ENCODE measurements around the gene WDFY4.

Gene WDFY4

DNA sequence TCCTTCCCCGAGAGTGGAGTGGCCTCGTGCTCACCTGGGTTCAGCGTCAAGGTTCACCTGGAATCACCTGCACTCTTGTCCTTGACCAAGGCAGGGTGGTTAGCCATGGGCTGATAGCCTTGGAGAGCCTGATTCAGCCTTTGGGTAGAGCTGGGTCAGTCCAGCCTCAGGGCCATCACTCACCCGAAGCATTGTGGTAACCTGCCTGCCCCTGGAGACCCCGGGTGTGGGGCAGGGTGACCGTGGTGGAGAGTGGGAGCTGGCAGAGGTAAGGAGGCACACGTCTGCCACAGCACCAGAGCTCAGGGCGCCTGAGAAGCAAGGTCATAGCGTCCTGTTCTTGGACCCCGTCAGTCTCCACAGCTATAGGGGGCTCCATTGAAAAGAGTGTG lies 27.8 kb upstream of the WDFY4 start:
- DNase-seq: no peak

DNA sequence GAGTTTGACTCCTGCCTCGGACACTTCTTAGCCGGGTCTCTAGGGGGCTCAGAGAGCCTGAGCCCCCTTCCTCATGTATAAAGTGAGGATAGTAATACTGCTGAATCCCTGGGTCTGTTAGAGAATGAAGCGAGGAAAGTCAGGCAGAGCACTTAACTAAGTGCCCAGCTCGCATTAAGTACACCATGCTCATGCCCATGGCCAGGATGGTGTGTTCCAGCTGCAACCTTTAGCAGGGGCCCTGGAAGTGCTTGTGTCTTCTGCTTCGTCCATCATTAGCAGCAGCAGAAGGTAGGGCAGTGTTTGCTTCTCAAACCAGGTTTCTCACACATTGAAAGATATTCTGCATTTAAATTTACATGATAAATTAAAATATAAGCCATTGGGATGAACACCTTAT lies 27.3 kb upstream of the WDFY4 start:
- no peak for DNase-seq

- DNase-seq: no peak
These were observed 26.3 kb upstream of the WDFY4 start for GRCh38 chr10:48658243-48658974.

DNA sequence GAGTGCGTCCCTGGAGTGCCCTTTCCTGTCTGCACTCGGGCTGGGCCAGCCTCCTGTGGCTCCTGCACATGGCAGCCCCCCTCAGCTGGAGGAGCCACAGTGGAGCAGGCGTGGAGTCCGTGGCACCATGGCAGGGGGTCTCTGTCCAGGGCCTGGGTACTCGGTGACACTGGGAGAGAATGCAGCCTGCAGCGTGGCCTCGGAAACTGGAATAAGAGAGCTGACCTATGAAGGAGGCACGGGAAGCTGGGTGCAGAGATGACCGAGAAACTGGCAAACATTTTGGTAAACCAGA lies 25.8 kb upstream of the WDFY4 start:
- DNase-seq: no peak

GRCh38 chr10:48659790-48660189 lies 24.9 kb upstream of the WDFY4 start:
- no peak for DNase-seq

DNA sequence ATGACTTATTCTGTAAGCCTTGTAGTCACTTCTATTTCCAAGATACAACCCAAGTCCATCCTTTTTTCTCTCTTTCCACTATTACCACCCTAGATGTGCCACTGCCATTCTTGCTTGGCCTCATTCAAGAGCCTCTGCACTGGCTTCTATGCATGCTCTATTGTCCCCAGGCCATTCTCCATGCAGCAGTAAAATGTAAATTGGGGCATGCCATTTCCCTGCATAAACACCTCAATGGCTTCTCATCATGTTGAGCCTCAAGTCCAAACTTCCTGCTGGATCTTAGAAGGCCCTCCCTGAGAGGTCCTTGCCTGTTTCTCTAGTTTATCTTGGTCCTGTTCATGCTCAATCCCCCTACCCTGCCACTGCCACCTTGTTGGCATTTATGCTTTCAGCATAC lies 23.2 kb upstream of the WDFY4 start:
- no peak for DNase-seq

GRCh38 chr10:48667960-48668590 lies 16.6 kb upstream of the WDFY4 start:
- no peak for DNase-seq

DNA sequence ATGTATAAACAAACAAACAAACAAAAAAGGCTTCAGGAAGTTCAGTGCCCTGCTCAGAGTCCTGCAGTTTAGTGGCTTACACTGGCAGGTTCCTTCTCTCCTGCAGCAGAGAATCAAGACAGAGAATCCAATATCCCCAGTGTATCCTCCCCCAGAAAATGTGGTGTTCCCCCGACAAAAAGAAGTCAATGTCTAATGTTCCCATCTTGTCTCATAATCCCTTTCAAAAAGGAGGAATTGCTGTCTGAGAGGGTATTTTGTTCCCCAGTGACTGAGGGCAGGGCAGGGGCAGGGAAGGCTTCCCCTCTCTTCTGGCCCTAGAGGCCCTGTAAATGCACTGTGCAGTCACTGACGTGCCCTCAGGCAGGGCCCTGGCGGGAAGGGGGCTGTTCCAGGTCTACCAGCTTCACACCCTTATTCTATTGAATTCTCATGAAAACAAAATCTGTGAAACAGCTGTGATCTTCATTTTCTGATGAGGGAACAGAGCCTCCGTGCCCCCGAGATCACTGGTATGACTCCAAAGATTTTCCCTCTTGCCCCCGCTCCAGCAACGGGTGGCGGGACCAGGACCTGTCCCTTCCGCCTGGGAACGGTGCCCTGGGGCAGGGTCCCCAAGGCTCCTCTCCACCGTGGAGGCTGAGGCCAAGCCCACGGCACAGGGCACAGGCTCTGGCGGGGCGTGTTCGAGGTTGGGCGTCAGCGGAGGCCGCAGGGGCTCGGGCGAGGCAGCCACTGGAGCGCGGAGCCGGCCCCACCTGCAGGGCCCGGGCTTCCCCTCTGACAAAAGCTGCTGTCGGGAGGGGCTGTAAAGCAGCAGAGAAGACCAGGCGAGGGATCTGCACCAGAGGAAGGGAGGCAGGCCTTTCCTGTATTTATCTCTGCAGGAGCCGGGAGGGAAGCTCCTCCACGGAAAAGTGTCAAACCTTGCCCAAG lies 13.4 kb upstream of the WDFY4 start:
- DNase-seq: no peak

DNA sequence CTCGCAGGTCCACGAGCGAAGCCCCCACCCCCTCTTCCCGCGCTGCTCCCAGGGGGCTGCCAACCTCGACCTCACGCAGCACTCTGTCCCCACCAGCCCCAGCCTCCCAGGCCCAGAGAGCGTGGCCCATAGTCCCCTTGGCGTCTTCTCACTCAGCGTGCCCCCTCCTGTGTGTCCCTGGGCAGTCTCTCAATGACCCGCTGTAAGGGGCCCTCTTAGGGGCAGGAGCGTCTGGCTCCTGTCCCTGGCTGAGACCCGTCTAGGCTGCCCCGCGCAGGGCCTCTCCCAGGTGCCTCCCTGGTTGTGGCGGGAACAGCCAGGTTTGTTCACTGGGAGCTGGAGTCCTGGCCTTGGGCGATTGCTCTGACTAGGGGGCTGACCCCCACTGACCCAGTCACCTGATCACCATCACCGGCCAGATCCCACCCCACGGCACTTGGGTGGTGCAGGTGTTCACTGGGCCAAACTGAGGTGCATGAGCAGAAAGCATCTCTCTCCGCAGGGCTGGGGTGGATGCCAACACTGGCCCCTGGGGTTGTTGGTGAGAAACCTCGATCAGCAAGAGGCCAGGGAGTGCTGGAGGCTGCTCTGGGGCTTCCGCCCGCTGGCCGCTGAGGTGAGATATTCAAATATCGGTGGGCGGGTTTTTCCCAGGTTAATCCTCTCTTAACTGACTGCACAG lies 12.6 kb upstream of the WDFY4 start:
- no peak for DNase-seq

DNA sequence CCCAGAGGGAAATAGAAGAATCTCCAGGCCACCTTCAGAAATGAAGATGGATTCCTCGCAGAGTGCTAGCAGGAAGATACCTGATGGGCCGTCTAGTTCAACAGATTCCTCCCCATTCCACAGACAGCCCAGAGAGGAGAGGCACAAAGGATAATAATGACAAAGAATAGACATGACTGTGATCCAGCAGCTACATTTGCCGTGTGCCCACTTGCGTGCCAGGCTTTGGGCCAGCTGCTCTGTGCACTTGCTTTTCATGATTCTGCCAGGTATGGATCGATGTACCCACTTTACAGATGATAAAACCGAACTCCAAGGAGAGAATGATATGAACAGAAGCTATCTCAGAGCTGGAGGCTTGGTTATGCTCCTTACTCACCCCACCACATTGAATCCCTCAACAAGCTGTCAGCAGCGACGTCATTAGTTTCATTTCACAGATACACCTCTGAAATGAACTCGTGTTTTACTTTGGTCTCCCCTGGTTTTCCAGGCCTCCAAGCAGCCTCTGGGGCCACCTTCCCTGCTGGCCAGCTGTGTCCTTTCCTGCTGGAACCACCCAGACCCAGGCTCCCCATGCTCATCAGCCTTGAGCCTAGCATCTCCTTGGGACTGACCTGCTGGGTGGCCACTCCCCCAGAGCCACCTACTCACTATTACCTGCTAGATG lies 11.9 kb upstream of the WDFY4 start:
- DNase-seq: no peak

DNA sequence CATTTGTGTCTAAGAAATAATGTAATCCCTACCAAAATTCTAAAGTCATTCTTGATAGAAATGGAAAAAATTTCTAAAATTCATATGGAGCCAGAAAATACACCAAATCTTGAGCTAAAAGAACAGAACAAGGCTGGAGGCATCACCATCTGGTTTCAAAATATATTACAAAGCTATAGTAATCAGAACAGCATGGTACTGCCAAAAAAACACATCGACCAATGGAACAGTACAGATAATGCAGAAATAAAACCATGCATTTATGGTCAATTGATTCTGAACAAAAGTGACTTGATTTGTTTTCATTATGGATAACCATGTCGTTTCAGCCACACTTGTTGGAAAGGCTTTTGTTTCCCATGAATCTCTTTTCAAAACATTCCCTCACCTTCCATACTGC lies 7.0 kb upstream of the WDFY4 start:
- no peak for DNase-seq

GRCh38 chr10:48678041-48678440 lies 6.6 kb upstream of the WDFY4 start:
- no peak for DNase-seq

DNA sequence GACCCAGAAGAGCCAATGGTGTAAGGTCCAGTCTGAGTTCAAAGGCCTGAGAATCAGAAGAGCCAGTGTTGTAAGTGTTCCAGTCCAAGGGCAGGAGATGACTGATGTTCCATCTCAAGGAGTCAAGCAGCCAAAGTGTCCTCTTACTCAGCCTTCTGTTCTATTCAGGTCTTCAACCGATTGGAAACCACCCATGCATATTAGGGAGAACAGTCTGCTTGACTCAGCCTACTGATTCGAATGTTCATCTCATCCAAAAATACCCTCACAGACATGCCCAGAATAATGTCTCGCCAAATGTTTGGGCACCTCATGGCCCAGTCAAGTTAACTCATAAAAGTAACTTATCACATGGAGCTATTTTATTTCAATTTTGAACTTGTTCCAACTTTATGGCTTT lies 2.9 kb upstream of the WDFY4 start:
- DNase-seq: no peak

- no peak for DNase-seq
These were observed 2.4 kb upstream of the WDFY4 start for GRCh38 chr10:48682265-48682664.

DNA sequence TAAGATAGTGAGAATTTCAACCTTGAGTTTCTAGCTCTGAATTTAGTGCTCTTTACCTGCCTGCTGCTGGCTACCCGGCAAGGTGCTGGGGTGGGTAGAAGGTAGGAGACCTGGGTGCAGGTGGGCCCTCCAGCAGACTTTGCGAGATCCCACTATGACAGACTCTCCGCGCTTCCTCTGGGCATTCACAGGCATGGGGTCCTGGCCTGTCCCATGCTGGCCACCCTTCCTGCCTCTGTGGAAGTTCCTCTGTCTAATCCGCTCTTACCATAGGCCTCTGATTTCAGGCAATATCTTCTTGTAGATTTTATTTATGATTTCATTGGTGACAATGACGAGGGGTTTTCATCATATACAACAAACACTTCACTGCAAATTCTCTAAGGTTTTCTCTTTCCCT lies 1.2 kb upstream of the WDFY4 start:
- DNase-seq: no peak

DNA sequence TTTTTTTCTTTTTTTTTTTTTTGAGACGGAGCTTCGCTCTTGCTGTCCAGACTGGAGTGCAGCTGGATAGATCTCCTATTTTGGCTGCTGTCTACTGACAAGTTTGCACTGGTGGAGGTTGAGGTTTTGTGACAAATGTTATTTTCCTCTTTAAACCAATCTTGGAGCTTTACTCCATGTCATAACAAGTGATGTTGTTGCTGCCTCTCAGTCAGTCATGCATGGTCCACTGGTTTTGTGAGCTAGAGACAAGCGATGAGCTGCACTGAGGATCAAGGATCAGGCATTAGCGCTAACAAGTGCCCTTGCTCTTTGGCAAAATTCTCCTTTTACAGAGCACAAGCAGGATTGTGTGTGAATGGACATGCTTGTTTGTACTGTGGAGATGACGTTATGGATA lies 805 bp upstream of the WDFY4 start:
- DNase-seq: no peak

DNA sequence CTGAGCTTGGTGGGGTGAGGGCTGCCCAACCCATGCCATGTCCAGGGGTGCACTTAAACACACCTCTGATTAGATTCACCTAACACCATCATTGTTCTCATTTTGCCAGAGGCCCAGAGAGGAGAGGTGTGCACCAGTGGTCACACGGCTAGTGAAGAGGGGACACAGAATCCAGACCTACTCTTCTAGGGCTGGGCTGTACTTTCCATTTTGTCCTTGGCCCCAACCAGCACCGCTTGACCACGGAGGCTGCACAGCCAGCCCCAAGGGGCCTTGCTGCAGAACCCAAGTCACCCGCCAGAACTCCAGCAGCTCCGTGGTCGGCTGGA lies 246 bp upstream of the WDFY4 start:
- no peak for DNase-seq

GRCh38 chr10:48685731-48686130 lies 1.1 kb downstream of the WDFY4 start:
- DNase-seq: no peak

GRCh38 chr10:48690791-48691660 lies 6.4 kb downstream of the WDFY4 start:
- no peak for DNase-seq

- DNase-seq: no peak
These were observed 7.3 kb downstream of the WDFY4 start for GRCh38 chr10:48691812-48692528.

GRCh38 chr10:48692748-48693147 lies 8.1 kb downstream of the WDFY4 start:
- DNase-seq: no peak
